Measurements from ENCODE around the gene RAB18.

Gene RAB18

GRCh38 chr10:27584302-27584701 lies 80.2 kb downstream of the RAB18 start:
- POLR2A ChIA-PET: no interaction called here
- CTCF ChIA-PET: interaction anchor here (0.9 kb wide), 1 partner anchor 13 kb away, joined by 3 read pairs; no protein-coding TSS in a partner anchor
- H3K4me3 ChIP-seq (ENCODE audit: low read depth, low read length): no peak overlapping the region
- no peak for DNase-seq (ENCODE audit: low read depth, low spot score)
- no peak for TF ChIP-seq CTCF (IDR thresholded peaks at IDR 0.05; ENCODE audit: insufficient read depth, low read length, missing control alignments)
